Left cardiac atrium (tissue), 4 donors: ENCODE data around the gene ATAD3B. TPM values are rescaled to one million over a fixed set of nuclear protein-coding genes. Genes with fewer than 3 reads are reported as not detected.
A peak's percentile ranks its signal among the peaks of the same experiment; 100 is the strongest.
"Not testable (repeated sequence)": the region's sequence is repeated elsewhere in the genome, so short reads cannot be mapped to it uniquely, and the experiment has no call there.

Source experiments
- ATAC-seq, 2 donors: fragments of 200-7000 bp; cut with Tn5 transposase; one replicate each; pipeline ENCODE4 v1.9.1; 2020; ENCODE audit warnings: mild to moderate bottlenecking in 2 of 2, moderate library complexity in 2 of 2
- DNase-seq: peaks from one replicate; pipeline ENCODE4 v3.0.0-alpha.2; 2020
- intact Hi-C, 2 donors: fragments of 100-400 bp; cut with DNase I; formaldehyde crosslinking; loops; one replicate each; pipeline versions ENCODE4 v1.14.1 to v1.15.1; 2022 to 2023
- total RNA-seq, 2 donors: library from RNA; stranded (reverse); fragmentation: NEBNext Ultra II Directional; extraction: Animal tissue kit (Norgen Biotek cat#: 25700); gene quantifications; one replicate each; pipeline ENCODE4 v1.2.1, GENCODE V29; 2021
- donor health status: DM: no; HTN: yes; CAD: no.
- donor health status: DM: no; HTN: yes; CAD: no; lungs with severe emphysema.
- donor health status: DM: yes; HTN: yes; CAD: no.
- donor health status: Dilated cardiomyopathy.

ATAD3B gene
- total RNA-seq, 2 donors from 2014 or later, result 6.9 to 7.3 TPM

GRCh38 chr1:1494311-1494710 lies 22.7 kb downstream of the ATAD3B start:
- DNase-seq, ATAC-seq, intact Hi-C loops: not testable (repeated sequence)

- intact Hi-C loops, DNase-seq: not testable (repeated sequence)
- ATAC-seq, result peak in 1 of 2 donors; percentile 25
Observed at GRCh38 chr1:1495461-1495975, 24.0 kb downstream of the ATAD3B start.

GRCh38 chr1:1504777-1505365 lies 33.3 kb downstream of the ATAD3B start:
- peak; percentile 81 for DNase-seq
- intact Hi-C loops, result not testable (repeated sequence)

GRCh38 chr1:1505366-1505798 lies 33.8 kb downstream of the ATAD3B start:
- intact Hi-C loops, result not testable (repeated sequence)
- DNase-seq, result peak; percentile 55
- peak; percentile 55 to 65 for ATAC-seq

More at GRCh38 chr1:1504777-1505365, 33.3 kb downstream of the ATAD3B start:
- peak; percentile 53 to 61 for ATAC-seq

GRCh38 chr1:1505801-1506200 lies 34.2 kb downstream of the ATAD3B start:
- intact Hi-C loops, DNase-seq: not testable (repeated sequence)

GRCh38 chr1:1507305-1507704 lies 35.7 kb downstream of the ATAD3B start:
- no peak for ATAC-seq
- no peak for DNase-seq
- intact Hi-C loops, result no loop called here

More at GRCh38 chr1:1505801-1506200, 34.2 kb downstream of the ATAD3B start:
- not testable (repeated sequence) for ATAC-seq

- ATAC-seq, intact Hi-C loops, DNase-seq: not testable (repeated sequence)
Observed at GRCh38 chr1:1508775-1509464, 37.4 kb downstream of the ATAD3B start.

- DNase-seq, ATAC-seq, intact Hi-C loops: not testable (repeated sequence)
Observed at GRCh38 chr1:1509465-1509850, 37.9 kb downstream of the ATAD3B start.

- intact Hi-C loops, result no loop called here
- DNase-seq (no peak), ATAC-seq (no peak)
Observed at GRCh38 chr1:1510912-1511532, 39.5 kb downstream of the ATAD3B start.

GRCh38 chr1:1511533-1512285 lies 40.1 kb downstream of the ATAD3B start, which contains the start of gene ATAD3A:
ATAD3A (plus strand) TSS chr1:1512162; CDS start chr1:1512269, 107 bp downstream.
- DNase-seq (peak; percentile 100), ATAC-seq (peak; percentile 98 to 99)
- intact Hi-C loops, result no loop called here

- intact Hi-C loops, result not testable (repeated sequence)
Observed at GRCh38 chr1:1512425-1512824, 40.9 kb downstream of the ATAD3B start.

GRCh38 chr1:1513675-1514074 lies 42.1 kb downstream of the ATAD3B start:
- DNase-seq, intact Hi-C loops, ATAC-seq: not testable (repeated sequence)

More at GRCh38 chr1:1512425-1512824, 40.9 kb downstream of the ATAD3B start:
- not testable (repeated sequence) for ATAC-seq, DNase-seq

- DNase-seq, intact Hi-C loops, ATAC-seq: not testable (repeated sequence)
Observed at GRCh38 chr1:1514376-1514775, 42.8 kb downstream of the ATAD3B start.

- ATAC-seq, intact Hi-C loops, DNase-seq: not testable (repeated sequence)
Observed at GRCh38 chr1:1516923-1517322, 45.4 kb downstream of the ATAD3B start.

GRCh38 chr1:1517973-1518620 lies 46.5 kb downstream of the ATAD3B start:
- intact Hi-C loops, result no loop called here
- DNase-seq (no peak), ATAC-seq (no peak)

GRCh38 chr1:1518621-1519007 lies 47.0 kb downstream of the ATAD3B start:
- DNase-seq, ATAC-seq, intact Hi-C loops: not testable (repeated sequence)

- DNase-seq, ATAC-seq, intact Hi-C loops: not testable (repeated sequence)
Observed at GRCh38 chr1:1519805-1520505, 48.4 kb downstream of the ATAD3B start.

GRCh38 chr1:1521331-1521730 lies 49.8 kb downstream of the ATAD3B start:
- ATAC-seq, result no peak

More at GRCh38 chr1:1521331-1521730, 49.8 kb downstream of the ATAD3B start:
- no peak for DNase-seq
- intact Hi-C loops, result no loop called here
